SK-N-SH (cell line): Measurements from ENCODE around the gene GRIK3. TPM values are rescaled to one million over a fixed set of nuclear protein-coding genes. Genes with fewer than 3 reads are reported as not detected.

ENCODE experiments used
- CTCF ChIA-PET: fragments of 300-600, 350-600 bp; formaldehyde crosslinking; extraction: SDS; loops from one replicate; lab custom pipeline; 2021; lab: Yijun Ruan, JAX
- POLR2A ChIA-PET: fragments of 350-600 bp; sonication (Branson Sonifier 250); formaldehyde crosslinking; extraction: SDS; loops from one replicate; lab custom pipeline; 2020; ENCODE audit warnings: antibody characterized with exemption, inconsistent platforms; lab: Yijun Ruan, JAX
- DNase-seq: peaks from one replicate; pipeline ENCODE4 v3.0.0; 2012
- H2AFZ ChIP-seq: fragments of 200-600 bp; sonication (generic); 2 replicates; pipeline ENCODE4 v1.8.1; 2016; ENCODE audit warnings: antibody characterized with exemption, mild to moderate bottlenecking, low read depth
- H3F3A ChIP-seq: fragments of 200-600 bp; sonication (generic); replicated peaks from 2 replicates; pipeline ENCODE3; 2016; ENCODE audit warnings: antibody characterized with exemption, mild to moderate bottlenecking; ENCODE audit not compliant: insufficient read depth
- H3K27ac ChIP-seq, 2 experiments: fragments of 200-500 bp in 1 of 2; fragments of 200-600 bp in 1 of 2; sonication (Bioruptor generic) in 1 of 2; sonication (generic), shearing (Covaris generic) in 1 of 2; 2 replicates each; pipeline versions ENCODE4 v1.5.1 to v1.6.1; 2014 to 2016; ENCODE audit warnings: low read depth in 2 of 2, inconsistent platforms in 1 of 2, low read length in 1 of 2, mild to moderate bottlenecking in 1 of 2, mixed read lengths in 1 of 2
- H3K27me3 ChIP-seq: fragments of 200-600 bp; sonication (generic), shearing (Covaris generic); 2 replicates; pipeline ENCODE4 v1.6.1; 2016; ENCODE audit warnings: mixed run types; ENCODE audit not compliant: insufficient read depth
- H3K36me3 ChIP-seq, 2 experiments: fragments of 200-500 bp in 1 of 2; fragments of 200-600 bp in 1 of 2; sonication (Bioruptor generic) in 1 of 2; sonication (generic) in 1 of 2; replicated peaks in 1 of 2; 2 replicates each; pipeline versions ENCODE3 to v1.5.1; 2014 to 2016; ENCODE audit warnings: low read length in 1 of 2, mild to moderate bottlenecking in 1 of 2; ENCODE audit not compliant: insufficient read depth in 2 of 2, control insufficient read depth in 1 of 2
- H3K4me1 ChIP-seq, 2 experiments: fragments of 200-500 bp in 1 of 2; fragments of 200-600 bp in 1 of 2; sonication (Bioruptor generic) in 1 of 2; sonication (generic), shearing (Covaris generic) in 1 of 2; 2 replicates each; pipeline versions ENCODE4 v1.5.1 to v1.6.1; 2014 to 2016; ENCODE audit warnings: low read depth in 1 of 2, low read length in 1 of 2, mixed run types in 1 of 2; ENCODE audit not compliant: insufficient read depth in 2 of 2, control insufficient read depth in 1 of 2
- H3K4me2 ChIP-seq: fragments of 200-600 bp; sonication (generic), shearing (Covaris generic); 2 replicates; pipeline ENCODE4 v1.6.1; 2017; ENCODE audit warnings: mixed run types
- H3K4me3 ChIP-seq, 2 experiments: fragments of 200-500 bp in 1 of 2; fragments of 200-600 bp in 1 of 2; sonication (Bioruptor generic) in 1 of 2; sonication (generic), shearing (Covaris generic) in 1 of 2; 2 replicates each; pipeline versions ENCODE4 v1.5.1 to v1.8.1; 2014 to 2016; ENCODE audit warnings: low read depth in 2 of 2, inconsistent platforms in 1 of 2, low read length in 1 of 2, mild to moderate bottlenecking in 1 of 2, mixed read lengths in 1 of 2, moderate library complexity in 1 of 2
- H3K79me2 ChIP-seq: fragments of 200-600 bp; sonication (generic); 2 replicates; pipeline ENCODE4 v1.8.1; 2017; ENCODE audit warnings: mild to moderate bottlenecking; ENCODE audit not compliant: insufficient read depth
- H3K9ac ChIP-seq: fragments of 200-600 bp; sonication (generic); 2 replicates; pipeline ENCODE4 v1.6.1; 2017; ENCODE audit warnings: mixed run types
- H3K9me2 ChIP-seq: fragments of 200-600 bp; sonication (generic); 2 replicates; pipeline ENCODE4 v1.6.1; 2017; ENCODE audit warnings: mixed run types
- H3K9me3 ChIP-seq: fragments of 200-600 bp; sonication (generic); 2 replicates; pipeline ENCODE4 v1.6.1; 2017; ENCODE audit warnings: mixed run types, mild to moderate bottlenecking, moderate library complexity
- H4K20me1 ChIP-seq: fragments of 200-600 bp; sonication (generic); 2 replicates; pipeline ENCODE4 v1.6.1; 2017; ENCODE audit warnings: mild to moderate bottlenecking, mixed run types; ENCODE audit not compliant: insufficient read depth
- EP300 ChIP-seq, 2 experiments: IDR thresholded peaks; 2 replicates each; pipeline versions ENCODE4 v1.4.0 to v1.6.1; 2012; ENCODE audit warnings: borderline replicate concordance in 1 of 2, low read depth in 1 of 2, low read length in 1 of 2
- FOSL2 ChIP-seq: IDR thresholded peaks from 2 replicates; pipeline ENCODE4 v1.4.0; 2012; ENCODE audit warnings: low read depth, mild to moderate bottlenecking, moderate library complexity, borderline replicate concordance
- FOXJ3 ChIP-seq: sonication (generic); formaldehyde crosslinking; IDR thresholded peaks from 2 replicates; pipeline ENCODE4 v1.5.1; 2020; ENCODE audit warnings: mild to moderate bottlenecking, missing genetic modification reagents
- FOXM1 ChIP-seq: IDR thresholded peaks from 2 replicates; pipeline ENCODE4 v1.4.0; 2012; ENCODE audit warnings: low read depth, mild to moderate bottlenecking
- JUND ChIP-seq: IDR thresholded peaks from 2 replicates; pipeline ENCODE4 v1.4.0; 2012
- MXI1 ChIP-seq: IDR thresholded peaks from 2 replicates; pipeline ENCODE4 v1.6.1; 2012; ENCODE audit warnings: mild to moderate bottlenecking, low read depth, low read length, improper control_type of control experiment
- NFIC ChIP-seq: IDR thresholded peaks from 2 replicates; pipeline ENCODE4 v1.4.0; 2012; ENCODE audit warnings: borderline replicate concordance
- NRF1 ChIP-seq: IDR thresholded peaks from 2 replicates; pipeline ENCODE4 v1.6.1; 2012; ENCODE audit warnings: low read depth, mild to moderate bottlenecking, low read length
- RCOR1 ChIP-seq: fragments of 150-350 bp; IDR thresholded peaks from 2 replicates; pipeline ENCODE4 v1.6.1; 2017; ENCODE audit warnings: antibody characterized with exemption, low read length
- SIN3A ChIP-seq: IDR thresholded peaks from 2 replicates; pipeline ENCODE4 v1.6.1; 2012; ENCODE audit warnings: low read depth, mild to moderate bottlenecking, low read length, moderate library complexity, borderline replicate concordance
- TCF12 ChIP-seq: IDR thresholded peaks from 2 replicates; pipeline ENCODE4 v1.4.0; 2012
- ZBTB33 ChIP-seq: IDR thresholded peaks from 2 replicates; pipeline ENCODE4 v1.4.0; 2012; ENCODE audit warnings: low read depth, borderline replicate concordance
- WGBS: methylation state at CpG from one replicate; pipeline ENCODE4 v1.1.6; 2017; ENCODE audit warnings: low lambda C conversion rate; 5-methylcytosine and 5-hydroxymethylcytosine counted together
- polyA plus RNA-seq, 3 experiments: library from polyadenylated mRNA; depleted of rRNA; stranded (reverse); fragments of >200 nt; gene quantifications; 2 replicates each; pipeline ENCODE4 v1.2.3, GENCODE V29; 2012
- TF ChIP-seq, protein P1 (sequence below): IDR thresholded peaks from 2 replicates; pipeline ENCODE4 v1.4.0; 2012; ENCODE audit warnings: low read depth, borderline replicate concordance

GRIK3 gene
- polyA plus RNA-seq, 1 of the 3 experiments (the other 2 are of a cell fraction), result not detected

DNA sequence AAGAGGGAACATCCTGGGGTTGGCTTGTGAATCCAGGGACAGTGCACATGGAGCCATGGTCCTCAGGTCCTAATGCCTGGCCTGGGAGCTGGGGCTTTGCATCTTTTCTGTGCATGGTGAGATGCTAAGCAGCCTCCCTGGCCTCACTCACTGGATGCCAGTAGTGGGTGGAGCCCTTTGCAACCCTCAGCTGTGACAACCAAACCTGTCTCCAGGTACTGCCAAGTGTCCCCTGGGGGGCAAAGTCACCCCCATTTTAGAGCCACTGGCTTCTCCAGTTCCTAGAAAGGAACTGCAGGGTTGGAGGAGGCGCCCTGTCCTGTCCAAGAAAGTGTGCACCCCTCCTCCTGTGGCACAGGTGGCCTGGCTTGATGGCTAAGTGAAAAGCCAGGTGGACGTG, 44.6 kb upstream of the GRIK3 start:
- POLR2A ChIA-PET, result no interaction called here
- WGBS, result no CpG with 5 or more reads among the region's 2 CpGs
- Histone ChIP-seq H3K36me3 (no peaks in the 10 kb centered on the region), H3K4me2 (no peak overlapping the region), H3K9me2 (no peaks in the 10 kb centered on the region), H3K9ac (no peak overlapping the region), H3K79me2 (no peaks in the 10 kb centered on the region), H3K4me1 (peaks cover 0 to 10% of the 10 kb centered on the region in 2 experiments; a peak in 2 of 4 replicates), H3K27ac (no peak overlapping the region), H3K4me3 (no peak overlapping the region), H2AFZ (no peak overlapping the region), H3K9me3 (no peaks in the 10 kb centered on the region), H3K27me3 (no peaks in the 10 kb centered on the region), H4K20me1 (no peaks in the 10 kb centered on the region), H3F3A (no peaks in the 10 kb centered on the region)
- CTCF ChIA-PET, result interaction anchor here (0.8 kb wide), 1 partner anchor 503 kb away, joined by 3 read pairs; no protein-coding TSS in a partner anchor
- TF ChIP-seq FOSL2, result no peak
- TF ChIP-seq ZBTB33, result no peak
- TF ChIP-seq FOXM1, result no peak
- no peak for TF ChIP-seq NFIC
- no peak for TF ChIP-seq TCF12
- TF ChIP-seq JUND, result no peak
- TF ChIP-seq, protein P1, sequence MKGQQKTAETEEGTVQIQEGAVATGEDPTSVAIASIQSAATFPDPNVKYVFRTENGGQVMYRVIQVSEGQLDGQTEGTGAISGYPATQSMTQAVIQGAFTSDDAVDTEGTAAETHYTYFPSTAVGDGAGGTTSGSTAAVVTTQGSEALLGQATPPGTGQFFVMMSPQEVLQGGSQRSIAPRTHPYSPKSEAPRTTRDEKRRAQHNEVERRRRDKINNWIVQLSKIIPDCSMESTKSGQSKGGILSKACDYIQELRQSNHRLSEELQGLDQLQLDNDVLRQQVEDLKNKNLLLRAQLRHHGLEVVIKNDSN, result no peak
- no peak for TF ChIP-seq RCOR1
- TF ChIP-seq FOXJ3 (CRISPR knock-in tag), result no peak
- TF ChIP-seq NRF1, result no peak
- TF ChIP-seq SIN3A, result no peak
- TF ChIP-seq EP300 (IDR thresholded peaks at IDR 0.05; ENCODE audit: borderline replicate concordance in 1 of 2, low read depth in 1 of 2, low read length in 1 of 2), result no peak
- DNase-seq, result no peak

DNA sequence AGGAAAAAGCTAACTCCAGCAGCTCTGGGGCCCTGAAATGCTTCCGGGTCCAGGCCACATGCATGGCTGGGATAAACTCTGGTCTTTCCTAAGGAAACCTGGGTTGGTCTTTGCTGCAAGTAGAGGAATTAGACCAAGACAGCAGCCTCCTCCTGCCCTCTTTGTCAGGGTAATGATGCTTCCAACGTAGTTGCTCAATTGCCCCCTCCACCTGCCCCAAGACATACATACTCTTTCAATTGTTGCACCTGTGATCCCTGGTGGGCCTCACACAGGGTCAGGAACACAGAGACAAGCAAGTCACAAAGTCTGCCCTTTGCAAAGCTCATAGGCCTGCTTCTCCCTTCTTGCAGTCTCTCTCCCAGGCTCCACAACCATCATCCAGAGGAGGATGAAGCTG, 41.9 kb upstream of the GRIK3 start:
- CTCF ChIA-PET, result no interaction called here

More for the DNA sequence above, 41.9 kb upstream of the GRIK3 start:
- WGBS, result 35% methylated on average over 2 of the region's 2 CpGs
- Histone ChIP-seq H4K20me1 (no peaks in the 10 kb centered on the region), H3K4me2 (no peak overlapping the region), H3K27me3 (no peaks in the 10 kb centered on the region), H3K36me3 (no peaks in the 10 kb centered on the region), H3K79me2 (no peaks in the 10 kb centered on the region), H3K9me3 (no peaks in the 10 kb centered on the region), H3K4me3 (no peak overlapping the region), H3K9ac (no peak overlapping the region), H3K9me2 (no peaks in the 10 kb centered on the region), H3K4me1 (peaks cover 0 to 22% of the 10 kb centered on the region in 2 experiments; a peak in 2 of 4 replicates), H2AFZ (no peak overlapping the region), H3K27ac (no peak overlapping the region), H3F3A (no peaks in the 10 kb centered on the region)
- no peak for DNase-seq
- TF ChIP-seq ZBTB33, result no peak
- TF ChIP-seq MXI1, result no peak
- TF ChIP-seq SIN3A, result no peak
- no peak for TF ChIP-seq FOSL2
- POLR2A ChIA-PET, result no interaction called here
